Activated CD8-positive, alpha-beta memory T cell treated with anti-CD3 and anti-CD28 coated beads for 48 hours (primary cell): ENCODE data around the gene DRC7.
"Not testable (repeated sequence)": the region's sequence is repeated elsewhere in the genome, so short reads cannot be mapped to it uniquely, and the experiment has no call there.

Experiments
- DNase-seq, 3 experiments: peaks; one replicate each; pipeline ENCODE4 v3.0.0-alpha.2; 2020; ENCODE audit warnings: low read depth in 2 of 3, low spot score in 2 of 3

DRC7 gene

GRCh38 chr16:57711993-57712392, 17.4 kb downstream of the DRC7 start:
- no peak for DNase-seq

- DNase-seq: not testable (repeated sequence)
Observed at GRCh38 chr16:57712569-57712968, 18.0 kb downstream of the DRC7 start.

GRCh38 chr16:57713596-57713995, 19.0 kb downstream of the DRC7 start:
- no peak for DNase-seq

- DNase-seq: no peak
Observed at GRCh38 chr16:57714047-57714446, 19.4 kb downstream of the DRC7 start.

GRCh38 chr16:57720142-57720575, 25.6 kb downstream of the DRC7 start:
- DNase-seq: peak in 1 of 3 experiments; percentile 23

GRCh38 chr16:57721356-57722209, 27.0 kb downstream of the DRC7 start:
- no peak for DNase-seq

GRCh38 chr16:57722210-57722499, 27.5 kb downstream of the DRC7 start:
- DNase-seq: no peak

GRCh38 chr16:57722651-57723050, 28.0 kb downstream of the DRC7 start:
- DNase-seq: no peak

GRCh38 chr16:57723170-57723569, 28.6 kb downstream of the DRC7 start:
- no peak for DNase-seq

GRCh38 chr16:57724531-57724930, 29.9 kb downstream of the DRC7 start:
- DNase-seq: no peak

- DNase-seq: no peak
Observed at GRCh38 chr16:57725151-57725550, 30.5 kb downstream of the DRC7 start.

GRCh38 chr16:57725554-57725953, 30.9 kb downstream of the DRC7 start:
- no peak for DNase-seq

GRCh38 chr16:57725976-57726375, 31.4 kb downstream of the DRC7 start:
- no peak for DNase-seq

- DNase-seq: no peak
Observed at GRCh38 chr16:57726433-57726947, 31.9 kb downstream of the DRC7 start.

GRCh38 chr16:57727610-57728009, 33.0 kb downstream of the DRC7 start:
- no peak for DNase-seq

- DNase-seq: no peak
Observed at GRCh38 chr16:57728336-57729181, 34.0 kb downstream of the DRC7 start.

GRCh38 chr16:57729182-57729484, 34.5 kb downstream of the DRC7 start:
- DNase-seq: no peak

GRCh38 chr16:57729852-57730251, 35.2 kb downstream of the DRC7 start:
- not testable (repeated sequence) for DNase-seq

- DNase-seq: no peak
Observed at GRCh38 chr16:57730771-57731730, 36.4 kb downstream of the DRC7 start.

- DNase-seq: no peak
Observed at GRCh38 chr16:57732037-57732436, 37.4 kb downstream of the DRC7 start.

- no peak for DNase-seq
Observed at GRCh38 chr16:57732714-57733113, 38.1 kb downstream of the DRC7 start.
